GM23338 (cell line): ENCODE measurements around the gene PSMG4. TPM values are rescaled to one million over a fixed set of nuclear protein-coding genes. Genes with fewer than 3 reads are reported as not detected.

Experiments
- ATAC-seq: fragments of 200-7000 bp; cut with Tn5 transposase; 3 replicates; pipeline ENCODE4 v1.9.1; 2020
- DNase-seq: peaks from one replicate; pipeline ENCODE4 v3.0.0-alpha.2; 2015; ENCODE audit warnings: low spot score
- H2AFZ ChIP-seq: fragments of 200-600 bp; sonication (generic); 2 replicates; pipeline ENCODE4 v1.8.0; 2016; ENCODE audit warnings: antibody characterized with exemption, mild to moderate bottlenecking, moderate library complexity
- H3F3A ChIP-seq: fragments of 200-600 bp; sonication (generic); replicated peaks from 2 replicates; pipeline ENCODE4 v1.8.0; 2017; ENCODE audit warnings: antibody characterized with exemption, mixed run types, low read depth
- H3K27ac ChIP-seq: fragments of 200-600 bp; sonication (generic); 2 replicates; pipeline ENCODE4 v1.6.1; 2016; ENCODE audit warnings: low read depth
- H3K27me3 ChIP-seq: fragments of 200-600 bp; sonication (generic); 2 replicates; pipeline ENCODE4 v1.8.0; 2016; ENCODE audit warnings: mild to moderate bottlenecking, mixed run types, moderate library complexity; ENCODE audit not compliant: insufficient read depth
- H3K36me3 ChIP-seq: fragments of 200-600 bp; sonication (generic); 2 replicates; pipeline ENCODE4 v1.8.0; 2016; ENCODE audit warnings: mild to moderate bottlenecking; ENCODE audit not compliant: insufficient read depth
- H3K4me1 ChIP-seq: fragments of 200-600 bp; sonication (generic); 2 replicates; pipeline ENCODE4 v1.8.0; 2016; ENCODE audit warnings: mild to moderate bottlenecking, moderate library complexity; ENCODE audit not compliant: insufficient read depth
- H3K4me2 ChIP-seq: fragments of 200-600 bp; sonication (generic); 2 replicates; pipeline ENCODE4 v1.7.1; 2017; ENCODE audit warnings: mixed run types
- H3K4me3 ChIP-seq: fragments of 200-600 bp; sonication (generic); 2 replicates; pipeline ENCODE4 v1.6.1; 2016; ENCODE audit warnings: mixed run types
- H3K79me2 ChIP-seq: fragments of 200-600 bp; sonication (generic); replicated peaks from 2 replicates; pipeline ENCODE4 v1.8.0; 2017; ENCODE audit warnings: mild to moderate bottlenecking; ENCODE audit not compliant: insufficient read depth
- H3K9me2 ChIP-seq: fragments of 200-600 bp; sonication (generic); 2 replicates; pipeline ENCODE4 v1.8.0; 2017; ENCODE audit not compliant: insufficient read depth
- H4K20me1 ChIP-seq: fragments of 200-600 bp; sonication (generic); replicated peaks from 2 replicates; pipeline ENCODE4 v1.8.0; 2017; ENCODE audit warnings: mild to moderate bottlenecking; ENCODE audit not compliant: insufficient read depth
- H3K27ac Mint-ChIP-seq: 2 replicates; pipeline ENCODE4 v1.8.0; 2020; ENCODE audit warnings: inconsistent platforms, mild to moderate bottlenecking, moderate library complexity, mixed read lengths
- H3K27me3 Mint-ChIP-seq: 3 replicates; pipeline ENCODE4 v1.8.0; 2022; ENCODE audit warnings: low read depth, mild to moderate bottlenecking, moderate library complexity, mixed read lengths, inconsistent platforms; ENCODE audit not compliant: insufficient read depth, poor library complexity
- H3K36me3 Mint-ChIP-seq: 3 replicates; pipeline ENCODE4 v1.8.0; 2021; ENCODE audit warnings: low read depth, mild to moderate bottlenecking, inconsistent platforms, moderate library complexity, mixed read lengths
- H3K4me1 Mint-ChIP-seq: 3 replicates; pipeline ENCODE4 v1.8.0; 2020; ENCODE audit warnings: mild to moderate bottlenecking, inconsistent platforms, mixed read lengths
- H3K4me3 Mint-ChIP-seq: 3 replicates; pipeline ENCODE4 v1.8.0; 2021; ENCODE audit warnings: moderate library complexity, mild to moderate bottlenecking, inconsistent platforms, mixed read lengths
- H3K9me3 Mint-ChIP-seq: 3 replicates; pipeline ENCODE4 v1.8.0; 2020; ENCODE audit warnings: moderate library complexity, mild to moderate bottlenecking, inconsistent platforms, mixed read lengths
- CREB1 ChIP-seq: fragments of 250-450 bp; sonication (Bioruptor Pico); IDR thresholded peaks from 2 replicates; pipeline ENCODE4 v1.5.0; 2020; ENCODE audit warnings: low read depth, mild to moderate bottlenecking, moderate library complexity
- CTCF ChIP-seq, 2 experiments: fragments of 200-600 bp in 1 of 2; sonication (generic) in 1 of 2; conservative IDR thresholded peaks; 2 replicates each; pipeline versions ENCODE4 v1.5.1 to v1.6.1; 2016 to 2017; ENCODE audit warnings: antibody characterized with exemption in 2 of 2, low read depth in 2 of 2, mild to moderate bottlenecking in 2 of 2, moderate library complexity in 1 of 2
- ETS1 ChIP-seq: IDR thresholded peaks from 2 replicates; pipeline ENCODE4 v1.6.1; 2016; ENCODE audit warnings: antibody characterized with exemption
- EZH2 ChIP-seq: fragments of 200-600 bp; sonication (generic); IDR thresholded peaks from one replicate; pipeline ENCODE4 v1.8.0; 2017; ENCODE audit warnings: antibody characterized with exemption, mild to moderate bottlenecking, low read depth; ENCODE audit not compliant: unreplicated experiment
- EZH2phosphoT487 ChIP-seq: fragments of 200-600 bp; sonication (generic); IDR thresholded peaks from one replicate; pipeline ENCODE4 v1.8.1; 2018; ENCODE audit warnings: antibody characterized with exemption; ENCODE audit not compliant: unreplicated experiment
- JUNB ChIP-seq: IDR thresholded peaks from one replicate; pipeline ENCODE4 v1.6.1; 2016; ENCODE audit warnings: antibody characterized with exemption; ENCODE audit not compliant: unreplicated experiment
- NANOG ChIP-seq: IDR thresholded peaks from 2 replicates; pipeline ENCODE4 v1.6.1; 2016; ENCODE audit warnings: antibody characterized with exemption, borderline replicate concordance
- POLR2AphosphoS5 ChIP-seq: IDR thresholded peaks from 2 replicates; pipeline ENCODE4 v1.6.1; 2016; ENCODE audit warnings: antibody characterized with exemption, low read depth
- REST ChIP-seq: IDR thresholded peaks from one replicate; pipeline ENCODE4 v1.6.1; 2018; ENCODE audit warnings: antibody characterized with exemption; ENCODE audit not compliant: unreplicated experiment
- STAT1 ChIP-seq: IDR thresholded peaks from one replicate; pipeline ENCODE4 v1.6.1; 2016; ENCODE audit warnings: antibody characterized with exemption; ENCODE audit not compliant: unreplicated experiment
- ZNF114 ChIP-seq: fragments of 250-450 bp; sonication (Bioruptor Pico); IDR thresholded peaks from 2 replicates; pipeline ENCODE4 v1.5.0; 2020; ENCODE audit warnings: mild to moderate bottlenecking, moderate library complexity
- ZNF331 ChIP-seq: fragments of 250-450 bp; sonication (Bioruptor Pico); IDR thresholded peaks from 2 replicates; pipeline ENCODE4 v1.5.0; 2020; ENCODE audit warnings: low read depth, mild to moderate bottlenecking, moderate library complexity
- ZNF462 ChIP-seq: fragments of 250-450 bp; sonication (Bioruptor Pico); IDR thresholded peaks from 2 replicates; pipeline ENCODE4 v1.5.0; 2020; ENCODE audit warnings: mild to moderate bottlenecking, moderate library complexity
- polyA plus RNA-seq: library from polyadenylated mRNA; unstranded; fragments of >200 nt; fragmentation: Nextera tagmentation; extraction: Ambion mirVana; gene quantifications from 2 replicates; pipeline ENCODE4 v1.2.1, GENCODE V29; 2016
- total RNA-seq: library from RNA; depleted of rRNA; stranded (reverse); fragments of >200 nt; shearing (Covaris generic); gene quantifications from 2 replicates; pipeline ENCODE4 v1.2.3, GENCODE V29; 2014

The PSMG4 gene
- total and polyA plus RNA-seq, 2 experiments from 2014 or later, result 37.2 to 168 TPM

DNA sequence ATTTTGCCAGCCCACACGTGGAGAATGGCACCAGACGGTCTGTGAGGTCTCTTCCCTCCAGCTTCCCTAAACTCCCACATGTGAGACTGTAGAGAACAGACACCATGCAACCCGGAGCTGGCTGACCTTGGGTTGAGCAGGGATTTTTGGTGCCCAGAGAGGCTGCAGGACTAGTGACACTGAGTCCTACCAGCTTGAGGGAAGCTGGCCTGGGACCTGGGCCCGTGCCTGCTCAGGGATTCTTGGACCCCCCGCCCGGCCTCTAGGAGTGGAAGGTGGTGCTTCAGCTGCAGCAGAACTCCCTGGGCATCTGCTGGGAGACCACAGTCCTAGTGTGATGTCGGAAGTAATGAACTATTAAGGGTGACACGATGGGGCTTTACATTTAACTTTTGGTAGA, 3.2 kb downstream of the PSMG4 start:
- peaks cover 39% of the 10 kb centered on the region for H3K36me3 Mint-ChIP-seq
- H3K27me3 Mint-ChIP-seq, result peaks cover 14% of the 10 kb centered on the region
- H3K9me3 Mint-ChIP-seq, result no peaks in the 10 kb centered on the region
- 0 out of 2 replicates have a peak, but pooled peaks cover 3% of the 10 kb centered on the region for H3F3A ChIP-seq
- no peaks in the 10 kb centered on the region for H3K27me3 ChIP-seq
- no peak overlapping the region for H3K4me3 Mint-ChIP-seq
- peaks cover 27% of the 10 kb centered on the region for H3K4me1 Mint-ChIP-seq
- H4K20me1 ChIP-seq, result peaks cover 21% of the 10 kb centered on the region
- no peaks in the 10 kb centered on the region; the same call in 1 of the 2 replicates for H3K36me3 ChIP-seq
- H3K27ac ChIP-seq, result no peak overlapping the region
- no peak overlapping the region for H3K4me3 ChIP-seq
- TF ChIP-seq EZH2phosphoT487, result no peak
- TF ChIP-seq EZH2, result no peak
- TF ChIP-seq CTCF (conservative IDR thresholded peaks at IDR 0.05; ENCODE audit: low read depth in 2 of 2), result no peak
- TF ChIP-seq STAT1, result no peak
- no peak for TF ChIP-seq ZNF462 (CRISPR knock-in tag)
- no peak for TF ChIP-seq POLR2AphosphoS5
- TF ChIP-seq ZNF114, result no peak
- TF ChIP-seq NANOG, result no peak
- TF ChIP-seq ZNF331 (CRISPR knock-in tag), result no peak
- no peak for TF ChIP-seq REST
- TF ChIP-seq ETS1, result no peak
- TF ChIP-seq JUNB, result no peak
- no peak for TF ChIP-seq CREB1
- no peak overlapping the region for H3K4me2 ChIP-seq
- H2AFZ ChIP-seq, result no peak overlapping the region
- H3K9me2 ChIP-seq, result no peaks in the 10 kb centered on the region
- peaks cover 21% of the 10 kb centered on the region for H3K4me1 ChIP-seq
- H3K27ac Mint-ChIP-seq, result no peak overlapping the region
- H3K79me2 ChIP-seq, result peaks cover 72% of the 10 kb centered on the region
- DNase-seq, result no peak
- ATAC-seq, result no peak
